ENCODE measurements around the gene MAP3K14.

The MAP3K14 gene

GRCh38 chr17:45244725-45245656 lies 71.8 kb downstream of the MAP3K14 start:
- DNase-seq (ENCODE audit: low read depth) = no peak

GRCh38 chr17:45243750-45244149 lies 73.1 kb downstream of the MAP3K14 start:
- no peak for DNase-seq (ENCODE audit: low read depth)
- no peak for TF ChIP-seq CTCF (IDR thresholded peaks at IDR 0.05; ENCODE audit: insufficient read depth, low read depth, low read length, missing control alignments)
- H3K4me3 ChIP-seq (ENCODE audit: low read length) = no peak overlapping the region

More at GRCh38 chr17:45244725-45245656, 71.8 kb downstream of the MAP3K14 start:
- no peak overlapping the region for H3K4me3 ChIP-seq (ENCODE audit: low read length)
- no peak for TF ChIP-seq CTCF (IDR thresholded peaks at IDR 0.05; ENCODE audit: insufficient read depth, low read depth, low read length, missing control alignments)

- DNase-seq (ENCODE audit: low read depth) = no peak
- no peak overlapping the region for H3K4me3 ChIP-seq (ENCODE audit: low read length)
- TF ChIP-seq CTCF (IDR thresholded peaks at IDR 0.05; ENCODE audit: insufficient read depth, low read depth, low read length, missing control alignments) = no peak
Observed at GRCh38 chr17:45242029-45242414, 74.8 kb downstream of the MAP3K14 start.

GRCh38 chr17:45241328-45242028 lies 75.3 kb downstream of the MAP3K14 start:
- DNase-seq (ENCODE audit: low read depth) = peak; percentile 46
- peak overlapping the region; percentile 45 for H3K4me3 ChIP-seq (ENCODE audit: low read length)

GRCh38 chr17:45240905-45241327 lies 75.9 kb downstream of the MAP3K14 start:
- peak overlapping the region; percentile 45 for H3K4me3 ChIP-seq (ENCODE audit: low read length)
- no peak for TF ChIP-seq CTCF (IDR thresholded peaks at IDR 0.05; ENCODE audit: insufficient read depth, low read depth, low read length, missing control alignments)
- peak; percentile 27 for DNase-seq (ENCODE audit: low read depth)

More at GRCh38 chr17:45241328-45242028, 75.3 kb downstream of the MAP3K14 start:
- no peak for TF ChIP-seq CTCF (IDR thresholded peaks at IDR 0.05; ENCODE audit: insufficient read depth, low read depth, low read length, missing control alignments)

- DNase-seq (ENCODE audit: low read depth) = no peak
- H3K4me3 ChIP-seq (ENCODE audit: low read length) = no peak overlapping the region
- no peak for TF ChIP-seq CTCF (IDR thresholded peaks at IDR 0.05; ENCODE audit: insufficient read depth, low read depth, low read length, missing control alignments)
Observed at GRCh38 chr17:45238155-45238774, 78.6 kb downstream of the MAP3K14 start.
